Sigmoid colon (tissue), 7 donors: Measurements from ENCODE around the gene BANP. TPM values are rescaled to one million over a fixed set of nuclear protein-coding genes. Genes with fewer than 3 reads are reported as not detected.
A peak's percentile ranks its signal among the peaks of the same experiment; 100 is the strongest.
"Not testable (repeated sequence)": the region's sequence is repeated elsewhere in the genome, so short reads cannot be mapped to it uniquely, and the experiment has no call there.

ENCODE experiments used
- DNase-seq: peaks from one replicate; pipeline ENCODE4 v3.0.0-alpha.2; 2019
- H3K27ac ChIP-seq, 4 donors: fragments of 200-600 bp; sonication (generic); one replicate each; pipeline ENCODE4 v1.5.1; 2016 to 2019; ENCODE audit warnings: mild to moderate bottlenecking in 1 of 4
- H3K27me3 ChIP-seq, 3 donors: fragments of 200-600 bp; sonication (generic); one replicate each; pipeline ENCODE4 v1.5.1; 2019; ENCODE audit warnings: mild to moderate bottlenecking in 1 of 3
- H3K36me3 ChIP-seq, 4 donors: fragments of 200-600 bp; sonication (generic); one replicate each; pipeline ENCODE4 v1.5.1; 2016 to 2019
- H3K4me1 ChIP-seq, 4 donors: fragments of 200-600 bp; sonication (generic); one replicate each; pipeline ENCODE4 v1.5.1; 2017 to 2019
- H3K4me3 ChIP-seq, 4 donors: fragments of 200-600 bp; sonication (generic); one replicate each; pipeline ENCODE4 v1.5.1; 2017 to 2019; ENCODE audit warnings: mild to moderate bottlenecking in 2 of 4, moderate library complexity in 1 of 4
- H3K9me3 ChIP-seq, 4 donors: fragments of 200-600 bp in 3 of 4; sonication (generic) in 3 of 4; one replicate each; pipeline versions ENCODE4 v1.5.1 to v1.6.1; 2013 to 2019
- EP300 ChIP-seq, 4 donors: sonication (generic); formaldehyde crosslinking; IDR thresholded peaks; one replicate each; pipeline ENCODE4 v1.6.1; 2017; ENCODE audit warnings: antibody characterized with exemption in 4 of 4
- POLR2A ChIP-seq, 2 donors: fragments of 450-650 bp; IDR thresholded peaks; one replicate each; pipeline ENCODE4 v1.6.1; 2016; ENCODE audit warnings: antibody characterized with exemption in 2 of 2, mild to moderate bottlenecking in 2 of 2, moderate library complexity in 2 of 2
- WGBS, 2 donors: extraction: QIAGEN DNeasy Blood & Tissue Kit; methylation state at CpG; one replicate each; pipeline ENCODE4 v1.1.7; 2013; 5-methylcytosine and 5-hydroxymethylcytosine counted together
- intact Hi-C: fragments of 100-400 bp; cut with DNase I; formaldehyde crosslinking; loops from one replicate; pipeline ENCODE4 v1.15.1; 2023
- polyA plus RNA-seq, 3 donors: library from polyadenylated mRNA; stranded (reverse); fragments of 200-250 nt; gene quantifications; one replicate each; pipeline ENCODE4 v1.2.3, GENCODE V29; 2013
- total RNA-seq, 4 donors: library from RNA; depleted of rRNA; stranded (reverse); fragments of >200 nt; gene quantifications; one replicate each; pipeline ENCODE4 v1.1.0, GENCODE V29; 2016
- donor health status: healthy with polysubstance abuse.
- donor health status: Bipolar disorder and iron deficiency.
- donor health status: healthy.

Gene BANP
- total and polyA plus RNA-seq, 7 donors: 8.4 to 31.0 (median 17.4) TPM

DNA sequence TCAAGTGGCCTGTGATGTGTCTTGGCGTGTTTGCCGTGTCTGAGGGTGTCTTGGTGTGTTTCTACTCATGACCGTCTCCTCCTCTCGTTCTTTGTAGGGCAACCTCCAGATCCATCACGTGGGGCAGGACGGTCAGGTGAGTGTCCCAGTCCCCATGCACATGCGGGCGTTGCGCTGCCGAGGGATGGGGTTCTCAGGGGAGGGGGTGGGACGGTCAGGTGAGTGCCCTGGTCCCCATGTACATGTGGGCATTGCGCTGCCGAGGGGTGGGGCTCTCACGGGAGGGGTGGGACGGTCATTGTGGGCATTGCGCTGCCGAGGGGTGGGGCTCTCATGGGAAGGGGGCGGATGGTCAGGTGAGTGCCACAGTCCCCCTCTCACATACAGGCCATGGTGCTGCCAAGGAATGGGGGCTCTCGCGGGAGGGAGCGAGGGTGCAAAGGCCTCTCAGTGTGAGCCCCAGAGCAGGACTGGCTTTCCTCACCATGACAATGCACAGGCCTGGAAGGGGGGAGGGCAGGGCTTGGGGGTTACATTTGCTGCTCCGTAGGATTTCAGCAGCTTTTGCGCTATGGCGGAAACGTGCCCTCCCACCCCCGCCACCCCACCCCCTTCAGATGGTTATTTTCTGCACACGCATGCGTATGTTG lies 86.8 kb downstream of the BANP start:
- intact Hi-C loops, H3K4me1 ChIP-seq, H3K27ac ChIP-seq, H3K9me3 ChIP-seq, H3K4me3 ChIP-seq, H3K27me3 ChIP-seq: not testable (repeated sequence)
- DNase-seq: peak; percentile 48
- WGBS, 2 donors: 93 to 95% methylated on average over 28 of the region's 28 CpGs
- H3K36me3 ChIP-seq: peaks cover 0 to 40% (median 15%) of the 10 kb centered on the region in 4 donors

- H3K4me1 ChIP-seq, H3K9me3 ChIP-seq, H3K27me3 ChIP-seq, H3K4me3 ChIP-seq, DNase-seq, intact Hi-C loops, H3K27ac ChIP-seq: not testable (repeated sequence)
- H3K36me3 ChIP-seq: peaks cover 0 to 40% (median 15%) of the 10 kb centered on the region in 4 donors
- 95 to 96% methylated on average over 9 of the region's 9 CpGs for WGBS, 2 donors
Measured at GRCh38 chr16:88038526-88038908, 87.3 kb downstream of the BANP start.

DNA sequence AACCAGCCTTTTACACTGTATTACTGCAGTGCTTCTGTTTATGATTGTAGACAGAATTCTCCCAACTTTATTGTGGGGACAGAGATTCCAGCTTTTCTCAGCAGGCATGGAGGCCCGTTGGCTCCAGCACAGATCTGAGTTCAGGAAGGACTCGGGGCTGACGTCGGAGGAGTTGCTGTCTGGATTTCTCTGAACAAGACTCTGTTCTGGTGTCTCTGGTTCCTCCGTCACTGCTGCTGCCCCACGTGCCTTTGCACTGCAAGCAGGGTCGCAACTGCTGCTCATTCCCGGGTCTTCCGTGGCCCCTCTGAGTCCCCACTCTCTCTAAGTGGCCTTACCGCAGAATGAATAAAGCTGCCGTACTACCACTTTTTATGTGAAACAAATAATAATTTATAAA lies 88.4 kb downstream of the BANP start:
- 96% methylated on average over 11 of the region's 11 CpGs for WGBS, 2 donors
- Histone ChIP-seq H3K9me3 (no peaks in the 10 kb centered on the region), H3K27ac (no peak overlapping the region), H3K4me3 (no peak overlapping the region), H3K27me3 (no peaks in the 10 kb centered on the region), H3K36me3 (peaks cover 0 to 40% (median 15%) of the 10 kb centered on the region in 4 donors), H3K4me1 (peaks cover 0 to 4% (median 2%) of the 10 kb centered on the region in 4 donors)
- intact Hi-C loops: no loop called here
- TF ChIP-seq POLR2A (IDR thresholded peaks at IDR 0.05) (no peak), EP300 (IDR thresholded peaks at IDR 0.05) (no peak)
- no peak for DNase-seq

- H3K4me1 ChIP-seq, DNase-seq, H3K27ac ChIP-seq, H3K27me3 ChIP-seq, intact Hi-C loops, H3K4me3 ChIP-seq, H3K9me3 ChIP-seq: not testable (repeated sequence)
- peaks cover 0 to 38% (median 13%) of the 10 kb centered on the region in 4 donors for H3K36me3 ChIP-seq
- WGBS, 2 donors: 92 to 94% methylated on average over 28 of the region's 28 CpGs
Measured at GRCh38 chr16:88040196-88040876, 89.1 kb downstream of the BANP start.

DNA sequence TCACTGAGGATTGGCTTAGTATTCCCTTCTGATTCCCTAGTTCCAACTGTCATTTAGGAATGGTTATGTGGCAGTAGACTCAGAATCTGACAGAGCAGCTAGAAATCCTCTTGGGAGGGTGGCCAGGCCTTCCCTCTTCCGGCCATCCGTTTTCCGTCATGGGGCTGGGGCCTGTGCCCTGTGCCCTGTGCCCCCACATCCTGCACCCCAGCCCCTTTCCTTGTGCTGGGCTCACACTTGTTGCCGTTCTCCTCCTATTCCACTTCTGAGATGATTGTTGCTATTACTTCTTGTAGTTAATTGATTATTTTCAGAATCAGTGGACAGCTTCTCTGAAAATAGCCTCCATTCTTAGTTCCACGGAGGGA lies 89.6 kb downstream of the BANP start:
- H3K27ac ChIP-seq, DNase-seq, H3K4me3 ChIP-seq, H3K9me3 ChIP-seq, H3K27me3 ChIP-seq, intact Hi-C loops, H3K4me1 ChIP-seq: not testable (repeated sequence)
- WGBS, 2 donors: 86 to 95% methylated on average over 5 of the region's 5 CpGs
- H3K36me3 ChIP-seq: peaks cover 0 to 33% (median 9%) of the 10 kb centered on the region in 4 donors

- H3K9me3 ChIP-seq, H3K4me1 ChIP-seq, H3K27me3 ChIP-seq, intact Hi-C loops, H3K27ac ChIP-seq, DNase-seq, H3K4me3 ChIP-seq: not testable (repeated sequence)
- 92 to 97% methylated on average over 10 to 11 of the region's 11 CpGs for WGBS, 2 donors
- H3K36me3 ChIP-seq: peaks cover 0 to 26% (median 3%) of the 10 kb centered on the region in 4 donors
Measured at GRCh38 chr16:88041506-88041905, 90.3 kb downstream of the BANP start.

- WGBS, 2 donors: 85 to 95% methylated on average over 18 of the region's 18 CpGs
- DNase-seq: peak; percentile 37
- H3K4me3 ChIP-seq, H3K9me3 ChIP-seq, H3K27me3 ChIP-seq, H3K27ac ChIP-seq, H3K4me1 ChIP-seq, intact Hi-C loops: not testable (repeated sequence)
- peaks cover 0 to 20% (median 2%) of the 10 kb centered on the region in 4 donors for H3K36me3 ChIP-seq
Measured at GRCh38 chr16:88041986-88042562, 90.8 kb downstream of the BANP start.

DNA sequence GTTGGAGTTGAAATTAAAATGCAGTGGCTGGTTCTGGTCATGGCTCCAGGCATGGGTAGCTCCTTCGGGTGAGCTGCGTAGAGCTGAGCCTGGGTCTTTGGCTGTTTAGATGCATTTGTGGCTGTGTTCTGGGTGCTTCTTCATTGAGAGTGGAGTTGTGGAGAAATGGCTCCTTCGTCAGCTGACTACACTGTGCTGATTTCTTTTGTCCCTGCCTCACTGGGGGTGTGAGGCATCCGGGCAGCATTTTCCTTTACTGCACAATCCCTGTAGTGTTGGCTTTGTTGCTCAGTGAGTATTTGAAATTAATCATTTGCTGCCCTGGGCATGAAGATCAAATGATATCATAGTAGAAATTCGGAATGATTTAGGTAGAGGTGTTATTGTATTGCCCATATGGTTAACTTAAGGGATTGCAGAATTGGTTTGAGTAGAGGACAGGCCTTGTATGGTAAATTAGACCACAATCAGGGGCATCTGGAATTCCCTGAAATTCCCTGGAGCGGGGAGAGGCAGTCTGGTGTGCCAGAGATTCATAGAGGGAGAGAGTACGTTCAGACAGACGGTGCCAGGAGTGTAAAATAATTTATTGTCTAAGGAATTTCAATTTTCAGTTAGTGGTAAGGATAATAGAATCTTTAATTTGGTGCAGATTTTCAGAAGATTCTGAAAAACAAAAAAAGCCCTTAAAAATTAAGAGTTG lies 92.1 kb downstream of the BANP start:
- DNase-seq, H3K9me3 ChIP-seq, H3K4me1 ChIP-seq, H3K27me3 ChIP-seq, H3K27ac ChIP-seq, H3K4me3 ChIP-seq, intact Hi-C loops: not testable (repeated sequence)
- WGBS, 2 donors: 83 to 95% methylated on average over 8 of the region's 8 CpGs
- H3K36me3 ChIP-seq: peaks cover 0 to 13% (median under 1%) of the 10 kb centered on the region in 4 donors

DNA sequence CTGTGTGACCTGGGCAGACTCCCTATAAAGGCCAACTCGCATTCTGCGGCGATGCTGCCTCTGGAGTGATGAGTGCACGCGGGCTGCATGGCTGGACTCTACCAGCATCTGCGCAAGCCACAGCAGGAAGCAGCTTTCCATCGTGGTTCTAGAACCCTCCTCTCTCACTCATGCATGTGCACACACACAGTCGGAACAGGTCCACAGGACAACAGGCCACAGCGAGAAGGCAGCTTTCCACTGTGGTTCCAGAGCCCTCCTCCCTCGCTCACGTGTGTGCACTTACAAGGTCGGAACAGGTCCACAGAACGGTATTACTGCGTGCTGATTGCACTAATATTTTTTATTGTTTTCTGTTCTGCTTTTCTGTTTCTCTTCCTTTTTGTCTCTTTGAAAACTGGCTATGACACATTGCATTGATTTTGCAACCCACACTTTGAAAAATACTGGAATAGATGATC lies 92.9 kb downstream of the BANP start:
- DNase-seq: peak; percentile 48
- H3K36me3 ChIP-seq: peaks cover 0 to 11% (median 2%) of the 10 kb centered on the region in 4 donors
- intact Hi-C loops, H3K27ac ChIP-seq, H3K4me3 ChIP-seq, H3K27me3 ChIP-seq, H3K9me3 ChIP-seq, H3K4me1 ChIP-seq: not testable (repeated sequence)
- WGBS, 2 donors: 79 to 89% methylated on average over 14 of the region's 14 CpGs

GRCh38 chr16:88045361-88045760 lies 94.1 kb downstream of the BANP start:
- H3K4me1 ChIP-seq, H3K9me3 ChIP-seq, H3K27me3 ChIP-seq, DNase-seq, intact Hi-C loops, H3K4me3 ChIP-seq, H3K27ac ChIP-seq: not testable (repeated sequence)
- peaks cover 0 to 22% (median 2%) of the 10 kb centered on the region in 4 donors for H3K36me3 ChIP-seq
- 83 to 94% methylated on average over 11 of the region's 11 CpGs for WGBS, 2 donors
